Lower lobe of right lung (tissue), 2 donors: ENCODE data around the gene LIN28B. TPM values are rescaled to one million over a fixed set of nuclear protein-coding genes. Genes with fewer than 3 reads are reported as not detected.
"Not testable (repeated sequence)": the region's sequence is repeated elsewhere in the genome, so short reads cannot be mapped to it uniquely, and the experiment has no call there.

Experiments
- ATAC-seq, 2 donors: fragments of 200-7000 bp; cut with Tn5 transposase; one replicate each; pipeline ENCODE4 v1.9.1; 2020 to 2022; ENCODE audit warnings: mild to moderate bottlenecking in 2 of 2, moderate library complexity in 2 of 2
- DNase-seq: peaks from one replicate; pipeline ENCODE4 v3.0.0-alpha.2; 2020
- H3K27ac ChIP-seq: fragments of 200-600 bp; one replicate; pipeline ENCODE4 v1.8.0; 2022
- H3K27me3 ChIP-seq: fragments of 200-600 bp; one replicate; pipeline ENCODE4 v1.8.0; 2022; ENCODE audit warnings: low read depth
- H3K36me3 ChIP-seq: fragments of 200-600 bp; one replicate; pipeline ENCODE4 v1.8.0; 2022; ENCODE audit warnings: mild to moderate bottlenecking
- H3K4me1 ChIP-seq: fragments of 200-600 bp; one replicate; pipeline ENCODE4 v1.8.0; 2022
- H3K4me3 ChIP-seq: fragments of 200-600 bp; one replicate; pipeline ENCODE4 v1.8.0; 2022; ENCODE audit warnings: mild to moderate bottlenecking
- H3K9me3 ChIP-seq: fragments of 200-600 bp; one replicate; pipeline ENCODE4 v1.8.0; 2022
- intact Hi-C: fragments of 100-400 bp; cut with DNase I; formaldehyde crosslinking; loops from one replicate; pipeline ENCODE4 v1.11.0; 2022
- total RNA-seq: library from RNA; stranded (reverse); fragmentation: NEBNext Ultra II Directional; extraction: Animal tissue kit (Norgen Biotek cat#: 25700); gene quantifications from one replicate; pipeline ENCODE4 v1.2.1, GENCODE V29; 2021
- TF ChIP-seq, protein P1 (sequence below): fragments of 200-600 bp; IDR thresholded peaks from one replicate; pipeline ENCODE4 v1.8.0; 2022; ENCODE audit warnings: antibody characterized with exemption, mild to moderate bottlenecking
- donor health status: DM: no; HTN: yes; CAD: no; lungs with severe emphysema.

The LIN28B gene
- total RNA-seq, 1 donor from 2014 or later: not detected

DNA sequence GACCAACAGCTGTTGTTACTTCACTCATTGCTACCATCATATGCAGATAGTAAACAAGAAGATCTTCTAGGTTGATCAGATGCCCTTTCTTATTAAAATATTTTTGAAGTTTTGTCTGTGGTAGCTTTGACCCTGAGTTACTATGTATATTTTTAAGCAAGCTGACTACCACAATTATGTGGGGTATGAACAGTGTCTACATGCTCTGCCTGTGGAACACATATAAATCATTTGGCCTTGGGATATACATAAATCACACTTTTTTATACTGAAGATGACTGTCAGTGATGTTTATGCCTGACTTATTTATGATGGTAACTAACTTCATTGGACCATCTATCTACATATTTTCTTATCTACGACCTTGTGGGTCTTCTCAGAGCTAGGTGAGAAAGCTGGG is 44.2 kb downstream of the LIN28B start:
- intact Hi-C loops: no loop called here
- H3K27ac ChIP-seq: no peak overlapping the region
- no peaks in the 10 kb centered on the region for H3K9me3 ChIP-seq
- DNase-seq (no peak), ATAC-seq (no peak)
- no peaks in the 10 kb centered on the region for H3K36me3 ChIP-seq
- TF ChIP-seq, protein P1, sequence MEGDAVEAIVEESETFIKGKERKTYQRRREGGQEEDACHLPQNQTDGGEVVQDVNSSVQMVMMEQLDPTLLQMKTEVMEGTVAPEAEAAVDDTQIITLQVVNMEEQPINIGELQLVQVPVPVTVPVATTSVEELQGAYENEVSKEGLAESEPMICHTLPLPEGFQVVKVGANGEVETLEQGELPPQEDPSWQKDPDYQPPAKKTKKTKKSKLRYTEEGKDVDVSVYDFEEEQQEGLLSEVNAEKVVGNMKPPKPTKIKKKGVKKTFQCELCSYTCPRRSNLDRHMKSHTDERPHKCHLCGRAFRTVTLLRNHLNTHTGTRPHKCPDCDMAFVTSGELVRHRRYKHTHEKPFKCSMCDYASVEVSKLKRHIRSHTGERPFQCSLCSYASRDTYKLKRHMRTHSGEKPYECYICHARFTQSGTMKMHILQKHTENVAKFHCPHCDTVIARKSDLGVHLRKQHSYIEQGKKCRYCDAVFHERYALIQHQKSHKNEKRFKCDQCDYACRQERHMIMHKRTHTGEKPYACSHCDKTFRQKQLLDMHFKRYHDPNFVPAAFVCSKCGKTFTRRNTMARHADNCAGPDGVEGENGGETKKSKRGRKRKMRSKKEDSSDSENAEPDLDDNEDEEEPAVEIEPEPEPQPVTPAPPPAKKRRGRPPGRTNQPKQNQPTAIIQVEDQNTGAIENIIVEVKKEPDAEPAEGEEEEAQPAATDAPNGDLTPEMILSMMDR: no peak
- H3K27me3 ChIP-seq: no peaks in the 10 kb centered on the region
- H3K4me3 ChIP-seq: no peak overlapping the region
- no peaks in the 10 kb centered on the region for H3K4me1 ChIP-seq

DNA sequence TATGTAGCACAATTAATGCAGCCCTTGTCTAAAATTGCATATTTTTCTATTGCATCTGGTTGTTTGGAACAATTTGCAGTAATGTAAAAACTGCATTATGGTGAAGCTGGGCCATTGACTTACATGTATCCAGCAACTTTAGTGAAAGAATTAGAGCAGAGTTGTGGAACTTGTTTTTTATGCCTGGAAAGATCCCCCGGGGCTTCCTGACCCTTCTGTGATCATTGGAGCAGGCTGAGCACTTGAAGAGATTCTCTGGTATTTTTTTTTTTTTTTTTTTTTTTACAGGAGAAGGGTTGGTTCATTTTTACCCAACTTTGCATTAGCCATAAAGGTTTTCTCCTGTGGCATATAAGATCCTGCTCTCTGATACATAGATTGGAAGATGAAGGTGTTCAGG is 45.0 kb downstream of the LIN28B start:
- ATAC-seq (no peak), DNase-seq (no peak)
- Histone ChIP-seq H3K27ac (no peak overlapping the region), H3K4me1 (no peaks in the 10 kb centered on the region), H3K36me3 (no peaks in the 10 kb centered on the region), H3K27me3 (no peaks in the 10 kb centered on the region), H3K9me3 (no peaks in the 10 kb centered on the region), H3K4me3 (no peak overlapping the region)
- TF ChIP-seq, protein P1: no peak
- intact Hi-C loops: no loop called here

DNA sequence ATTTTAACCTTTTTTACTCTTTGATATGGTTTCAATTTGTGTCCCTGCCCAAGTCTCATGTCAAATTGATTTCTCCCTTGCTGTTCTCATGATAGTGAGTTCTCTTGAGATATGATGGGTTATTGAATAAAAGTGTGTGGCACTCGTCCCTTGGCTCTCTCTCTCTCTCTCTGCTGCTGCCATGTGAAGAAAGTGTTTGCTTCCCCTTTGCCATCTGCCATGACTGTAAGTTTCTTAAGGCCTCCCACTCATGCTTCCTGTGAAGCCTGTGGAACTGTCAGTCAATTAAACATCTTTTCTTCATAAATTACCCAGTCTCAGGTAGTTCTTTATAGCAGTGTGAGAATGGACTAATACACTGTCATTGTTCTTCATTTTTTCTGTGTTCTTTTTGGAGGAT is 48.5 kb downstream of the LIN28B start:
- H3K4me3 ChIP-seq: no peak overlapping the region
- H3K4me1 ChIP-seq: no peaks in the 10 kb centered on the region
- no peak overlapping the region for H3K27ac ChIP-seq
- no peaks in the 10 kb centered on the region for H3K36me3 ChIP-seq
- DNase-seq: no peak
- ATAC-seq: no peak
- intact Hi-C loops: no loop called here
- no peaks in the 10 kb centered on the region for H3K9me3 ChIP-seq
- TF ChIP-seq, protein P1: no peak
- no peaks in the 10 kb centered on the region for H3K27me3 ChIP-seq

DNA sequence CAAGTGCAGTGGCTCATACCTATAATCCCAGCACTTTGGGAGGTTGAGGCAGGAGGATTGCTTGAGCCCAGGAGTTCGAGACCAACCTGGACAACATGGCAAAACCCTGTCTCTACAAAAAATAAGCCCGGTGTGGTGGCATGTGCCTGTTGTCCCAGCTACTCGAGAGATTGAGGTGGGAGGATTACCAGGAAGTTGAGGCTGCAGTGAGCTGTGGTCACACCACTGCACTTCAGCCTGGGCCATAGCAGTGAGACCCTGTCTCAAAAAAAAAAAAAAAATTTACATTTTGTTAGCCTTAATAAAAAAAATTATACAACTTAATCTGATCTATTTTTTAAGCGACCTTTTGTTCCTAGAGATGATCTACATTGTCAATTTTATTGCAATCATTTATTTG is 56.6 kb downstream of the LIN28B start:
- H3K27me3 ChIP-seq, H3K36me3 ChIP-seq, intact Hi-C loops, DNase-seq, H3K9me3 ChIP-seq, H3K4me1 ChIP-seq, H3K4me3 ChIP-seq, ATAC-seq, H3K27ac ChIP-seq: not testable (repeated sequence)

DNA sequence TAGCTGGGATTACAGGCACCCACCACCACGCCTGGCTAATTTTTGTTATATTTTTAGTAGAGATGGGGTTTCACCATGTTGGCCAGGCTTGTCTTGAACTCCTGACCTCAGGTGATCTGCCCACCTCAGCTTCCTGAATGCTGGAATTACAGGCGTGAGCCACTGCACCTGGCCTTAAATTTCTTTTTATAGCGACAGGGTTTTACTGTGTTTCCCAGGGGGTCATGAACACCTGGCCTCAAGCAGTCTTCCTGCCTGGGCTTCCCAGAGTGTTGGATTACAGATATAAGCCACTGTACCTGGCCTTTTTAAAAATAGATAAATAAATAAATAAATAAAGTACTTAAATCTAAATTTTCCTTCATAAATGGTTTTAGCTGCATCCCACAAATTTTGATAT is 57.5 kb downstream of the LIN28B start:
- no peak for DNase-seq
- TF ChIP-seq, protein P1: no peak
- Histone ChIP-seq H3K9me3 (no peaks in the 10 kb centered on the region), H3K4me3 (no peak overlapping the region), H3K36me3 (no peaks in the 10 kb centered on the region), H3K27ac (no peak overlapping the region), H3K4me1 (no peaks in the 10 kb centered on the region), H3K27me3 (no peaks in the 10 kb centered on the region)
- intact Hi-C loops: no loop called here
- no peak for ATAC-seq

DNA sequence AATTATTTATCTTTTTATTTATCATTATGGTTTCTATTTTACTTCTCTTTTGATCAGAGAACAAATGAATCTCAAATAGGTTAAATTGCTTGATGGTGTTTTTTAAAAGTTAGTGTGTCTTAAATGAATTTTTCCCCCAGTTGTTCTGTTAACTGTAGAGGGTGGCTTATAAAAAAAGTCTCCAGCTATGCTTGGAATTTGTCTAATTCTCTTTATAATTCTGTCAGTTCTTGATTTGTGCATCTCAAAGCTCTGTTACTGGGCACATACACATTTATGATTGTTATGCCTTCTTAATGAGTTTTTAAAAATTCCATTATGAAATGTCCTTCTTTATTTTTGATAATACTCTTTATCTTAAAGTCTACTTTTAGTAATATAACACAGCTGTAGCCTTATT is 58.0 kb downstream of the LIN28B start:
- Histone ChIP-seq H3K9me3 (no peaks in the 10 kb centered on the region), H3K36me3 (no peaks in the 10 kb centered on the region), H3K27me3 (no peaks in the 10 kb centered on the region), H3K4me3 (no peak overlapping the region), H3K4me1 (no peaks in the 10 kb centered on the region), H3K27ac (no peak overlapping the region)
- TF ChIP-seq, protein P1: no peak
- DNase-seq: no peak
- intact Hi-C loops: no loop called here
- ATAC-seq: no peak
